ENCODE results near the gene UHRF2. TPM values are rescaled to one million over a fixed set of nuclear protein-coding genes. Genes with fewer than 3 reads are reported as not detected.
A peak's percentile ranks its signal among the peaks of the same experiment; 100 is the strongest.

Gene UHRF2
- total and polyA plus RNA-seq, 2 of the 4 experiments (the other 2 are of a cell fraction): 27.6 to 37.3 TPM

DNA sequence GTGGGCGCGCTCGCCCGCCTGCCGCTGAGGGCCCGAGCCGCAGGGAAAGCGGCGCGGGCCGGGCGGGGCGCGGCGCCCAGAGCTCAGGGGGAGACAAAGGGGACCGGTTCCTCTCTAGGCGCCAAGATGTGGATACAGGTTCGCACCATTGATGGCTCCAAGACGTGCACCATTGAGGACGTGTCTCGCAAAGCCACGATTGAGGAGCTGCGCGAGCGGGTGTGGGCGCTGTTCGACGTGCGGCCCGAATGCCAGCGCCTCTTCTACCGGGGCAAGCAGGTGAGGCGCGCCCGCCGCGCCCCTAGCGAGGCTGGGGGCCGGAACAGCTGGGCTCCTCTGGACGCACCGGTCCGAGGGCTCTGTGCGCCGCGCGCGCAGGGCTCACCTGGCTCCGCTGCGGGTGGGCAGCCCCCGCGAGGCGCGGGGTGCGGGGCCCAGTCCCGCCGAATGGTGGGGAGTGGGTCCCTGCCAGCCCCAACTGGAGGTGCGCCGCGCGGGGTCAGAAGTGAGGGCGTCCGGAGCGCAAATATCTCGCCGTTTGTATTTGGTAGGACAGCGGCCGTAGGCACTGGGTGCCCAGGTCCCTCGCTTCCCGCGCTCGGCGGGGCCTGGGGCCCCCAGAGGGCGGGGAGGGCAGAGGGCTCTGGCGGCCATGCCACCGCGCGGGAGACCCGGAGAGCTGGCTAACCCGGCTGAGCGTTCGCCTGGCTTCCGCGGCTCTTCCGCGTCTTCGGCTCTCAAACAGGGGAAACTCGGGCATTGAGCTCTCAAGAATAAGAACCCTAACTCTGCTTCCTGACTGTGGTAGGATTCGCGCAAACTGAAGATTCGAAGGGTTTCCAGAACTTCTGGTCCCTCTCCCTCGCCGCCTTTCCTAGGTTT lies 607 bp downstream of the UHRF2 start:
- Histone ChIP-seq H2AK5ac (ENCODE audit: low read depth, low read length) (peak overlapping the region; percentile 94), H3K27ac (ENCODE audit: insufficient read depth, low read length) (peak overlapping the region; percentile 73), H3K27me3 (ENCODE audit: control insufficient read depth, insufficient read depth, low read length) (no peaks in the 10 kb centered on the region), H4K91ac (ENCODE audit: insufficient read depth, low read depth, low read length) (peak overlapping the region; percentile 87; the same call in 1 of the 2 replicates), H4K8ac (ENCODE audit: low read depth in 2 of 2, low read length in 2 of 2) (peak overlapping the region; percentile 84 to 85; a peak in 3 of 4 replicates), H3K14ac (replicated peaks; ENCODE audit: low read depth, low read length) (peak overlapping the region; percentile 99), H2BK15ac (ENCODE audit: low read depth, low read length) (no peak overlapping the region), H3K4me2 (ENCODE audit: low read depth, low read length) (peak overlapping the region; percentile 95), H3K9ac (ENCODE audit: low read depth, low read length) (peak overlapping the region; percentile 89), H3K36me3 (ENCODE audit: control insufficient read depth, insufficient read depth, low read length) (peaks cover 2% of the 10 kb centered on the region; the same call in 1 of the 2 replicates), H3K9me3 (ENCODE audit: control insufficient read depth, insufficient read depth, low read length) (no peaks in the 10 kb centered on the region), H4K20me1 (ENCODE audit: insufficient read depth, low read length) (peaks cover 38% of the 10 kb centered on the region), H3K18ac (ENCODE audit: low read depth, low read length) (peak overlapping the region; percentile 42), H2AFZ (replicated peaks; ENCODE audit: low read length, poor library complexity) (peak overlapping the region; percentile 97), H3K4ac (ENCODE audit: low read depth, low read length) (peak overlapping the region; percentile 97), H3K79me1 (ENCODE audit: low read depth in 1 of 2, low read length in 2 of 2) (peaks cover 0 to 7% of the 10 kb centered on the region in 2 experiments; a peak in 1 of 4 replicates), H4K5ac (ENCODE audit: low read depth, low read length) (0 out of 2 replicates have a peak overlapping the region, but pooled peaks have one; percentile 51), H2BK5ac (ENCODE audit: low read depth, low read length, poor library complexity, severe bottlenecking) (peak overlapping the region; percentile 79), H3K4me3 (ENCODE audit: insufficient read depth, low read depth, low read length) (peak overlapping the region; percentile 83), H3K23ac (ENCODE audit: low read depth, low read length) (peak overlapping the region; percentile 99), H2AK9ac (replicated peaks; ENCODE audit: low read depth, low read length, poor library complexity) (peak overlapping the region; percentile 99), H2BK20ac (ENCODE audit: low read depth, low read length) (no peak overlapping the region), H3K9me1 (ENCODE audit: insufficient read depth, low read length) (no peaks in the 10 kb centered on the region), H2BK120ac (ENCODE audit: low read depth, low read length) (peak overlapping the region; percentile 75), H3K56ac (ENCODE audit: extremely low read depth, insufficient read depth, low read length) (peak overlapping the region; percentile 68), H3K4me1 (ENCODE audit: control insufficient read depth, insufficient read depth, low read length) (peaks cover 8% of the 10 kb centered on the region)
- ChIA-PET POLR2A (ENCODE audit: unreplicated experiment) (interaction anchor here (0.6 to 1.0 kb wide), 6 partner anchors 10 to 119 kb away, joined by 3 to 11 read pairs (median 4); no protein-coding TSS in a partner anchor), CTCF (no interaction called here)
- ATAC-seq (ENCODE audit: low read depth): peak; percentile 33
- dilution Hi-C loops (cut with HindIII; ENCODE audit: low sequenced_read_pairs, unreplicated experiment) (no loop called here), in situ Hi-C loops (cut with MboI; ENCODE audit: low sequenced_read_pairs) (no loop called here), intact Hi-C loops (cut with micrococcal nuclease) (loop anchor here (1.0 to 2.0 kb wide), 3 partner anchors 31 to 154 kb away; no protein-coding TSS in a partner anchor)
- BruUV-seq (replicated peaks): no TSS peak
- 0% methylated on average over 50 of the region's 92 CpGs; no CpG with 5 or more reads in 1 of the 2 experiments for WGBS, 2 experiments (ENCODE audit: extremely low coverage in 2 of 2, insufficient read length in 1 of 2)
- TF ChIP-seq, protein P1, sequence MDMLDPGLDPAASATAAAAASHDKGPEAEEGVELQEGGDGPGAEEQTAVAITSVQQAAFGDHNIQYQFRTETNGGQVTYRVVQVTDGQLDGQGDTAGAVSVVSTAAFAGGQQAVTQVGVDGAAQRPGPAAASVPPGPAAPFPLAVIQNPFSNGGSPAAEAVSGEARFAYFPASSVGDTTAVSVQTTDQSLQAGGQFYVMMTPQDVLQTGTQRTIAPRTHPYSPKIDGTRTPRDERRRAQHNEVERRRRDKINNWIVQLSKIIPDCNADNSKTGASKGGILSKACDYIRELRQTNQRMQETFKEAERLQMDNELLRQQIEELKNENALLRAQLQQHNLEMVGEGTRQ (IDR thresholded peaks at IDR 0.05; ENCODE audit: low read depth, low read length): no peak
- no peak for TF ChIP-seq SMC3 (IDR thresholded peaks at IDR 0.05; ENCODE audit: low read depth, low read length)
- TF ChIP-seq MAFK (IDR thresholded peaks at IDR 0.05; ENCODE audit: low read depth, low read length): no peak
- TF ChIP-seq MAZ (IDR thresholded peaks at IDR 0.05; ENCODE audit: borderline replicate concordance, low read depth, low read length): no peak
- TF ChIP-seq, protein P2, sequence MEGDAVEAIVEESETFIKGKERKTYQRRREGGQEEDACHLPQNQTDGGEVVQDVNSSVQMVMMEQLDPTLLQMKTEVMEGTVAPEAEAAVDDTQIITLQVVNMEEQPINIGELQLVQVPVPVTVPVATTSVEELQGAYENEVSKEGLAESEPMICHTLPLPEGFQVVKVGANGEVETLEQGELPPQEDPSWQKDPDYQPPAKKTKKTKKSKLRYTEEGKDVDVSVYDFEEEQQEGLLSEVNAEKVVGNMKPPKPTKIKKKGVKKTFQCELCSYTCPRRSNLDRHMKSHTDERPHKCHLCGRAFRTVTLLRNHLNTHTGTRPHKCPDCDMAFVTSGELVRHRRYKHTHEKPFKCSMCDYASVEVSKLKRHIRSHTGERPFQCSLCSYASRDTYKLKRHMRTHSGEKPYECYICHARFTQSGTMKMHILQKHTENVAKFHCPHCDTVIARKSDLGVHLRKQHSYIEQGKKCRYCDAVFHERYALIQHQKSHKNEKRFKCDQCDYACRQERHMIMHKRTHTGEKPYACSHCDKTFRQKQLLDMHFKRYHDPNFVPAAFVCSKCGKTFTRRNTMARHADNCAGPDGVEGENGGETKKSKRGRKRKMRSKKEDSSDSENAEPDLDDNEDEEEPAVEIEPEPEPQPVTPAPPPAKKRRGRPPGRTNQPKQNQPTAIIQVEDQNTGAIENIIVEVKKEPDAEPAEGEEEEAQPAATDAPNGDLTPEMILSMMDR (conservative IDR thresholded peaks at IDR 0.05; ENCODE audit: low read depth, low read length): no peak
- no peak for TF ChIP-seq RCOR1 (IDR thresholded peaks at IDR 0.05; ENCODE audit: insufficient replicate concordance, low read length)
- TF ChIP-seq NFE2L2 (IDR thresholded peaks at IDR 0.05; ENCODE audit: low read depth, low read length): no peak
- TF ChIP-seq FOS (IDR thresholded peaks at IDR 0.05; ENCODE audit: low read depth, low read length): no peak
- no peak for TF ChIP-seq POLR2A (IDR thresholded peaks at IDR 0.05; ENCODE audit: low read depth, low read length)
- no peak for TF ChIP-seq CEBPB (IDR thresholded peaks at IDR 0.05; ENCODE audit: low read depth, low read length)
- no peak for TF ChIP-seq CHD1 (IDR thresholded peaks at IDR 0.05; ENCODE audit: low read depth, low read length)
- TF ChIP-seq RFX5 (IDR thresholded peaks at IDR 0.05; ENCODE audit: low read depth, low read length): no peak
- TF ChIP-seq RAD21 (IDR thresholded peaks at IDR 0.05; ENCODE audit: low read length): no peak
- DNase-seq: no peak
